ES-I3 (cell line): Measurements from ENCODE around the gene OSBPL8.

ENCODE experiments used
- H3K36me3 ChIP-seq: 2 replicates; pipeline ENCODE4 v1.6.1; 2013; ENCODE audit warnings: mild to moderate bottlenecking, low read length, control low read depth, moderate library complexity; ENCODE audit not compliant: insufficient read depth
- H3K4me1 ChIP-seq: 2 replicates; pipeline ENCODE4 v1.6.1; 2013; ENCODE audit warnings: mild to moderate bottlenecking, control low read depth, low read length; ENCODE audit not compliant: insufficient read depth
- H3K9ac ChIP-seq: 2 replicates; pipeline ENCODE4 v1.6.1; 2013; ENCODE audit warnings: low read depth, mild to moderate bottlenecking, low read length, moderate library complexity
- H3K9me3 ChIP-seq: 2 replicates; pipeline ENCODE4 v1.6.1; 2013; ENCODE audit warnings: mild to moderate bottlenecking, low read length, moderate library complexity; ENCODE audit not compliant: control insufficient read depth, insufficient read depth

The OSBPL8 gene

GRCh38 chr12:76421046-76421445, 138.5 kb downstream of the OSBPL8 start:
- 0 out of 2 replicates have a peak, but pooled peaks cover 5% of the 10 kb centered on the region for H3K9me3 ChIP-seq
- H3K9ac ChIP-seq = no peak overlapping the region
- no peaks in the 10 kb centered on the region; the same call in 1 of the 2 replicates for H3K4me1 ChIP-seq
- H3K36me3 ChIP-seq = no peaks in the 10 kb centered on the region

- H3K36me3 ChIP-seq = no peaks in the 10 kb centered on the region
- H3K9me3 ChIP-seq = 0 out of 2 replicates have a peak, but pooled peaks cover 2% of the 10 kb centered on the region
- no peaks in the 10 kb centered on the region; the same call in 1 of the 2 replicates for H3K4me1 ChIP-seq
- no peak overlapping the region for H3K9ac ChIP-seq
Measured at GRCh38 chr12:76420222-76420621, 139.3 kb downstream of the OSBPL8 start.

- Histone ChIP-seq H3K36me3 (no peaks in the 10 kb centered on the region), H3K4me1 (no peaks in the 10 kb centered on the region), H3K9me3 (no peaks in the 10 kb centered on the region), H3K9ac (no peak overlapping the region)
Measured at GRCh38 chr12:76417116-76417515, 142.5 kb downstream of the OSBPL8 start.

- no peaks in the 10 kb centered on the region for H3K36me3 ChIP-seq
- no peak overlapping the region for H3K9ac ChIP-seq
- no peaks in the 10 kb centered on the region for H3K4me1 ChIP-seq
- H3K9me3 ChIP-seq = no peaks in the 10 kb centered on the region
Measured at GRCh38 chr12:76413121-76413520, 146.4 kb downstream of the OSBPL8 start.

GRCh38 chr12:76410781-76411180, 148.8 kb downstream of the OSBPL8 start:
- no peaks in the 10 kb centered on the region for H3K9me3 ChIP-seq
- no peaks in the 10 kb centered on the region for H3K36me3 ChIP-seq
- H3K9ac ChIP-seq = no peak overlapping the region
- H3K4me1 ChIP-seq = no peaks in the 10 kb centered on the region

- no peaks in the 10 kb centered on the region for H3K9me3 ChIP-seq
- no peaks in the 10 kb centered on the region for H3K4me1 ChIP-seq
- no peaks in the 10 kb centered on the region for H3K36me3 ChIP-seq
- H3K9ac ChIP-seq = no peak overlapping the region
Measured at GRCh38 chr12:76410371-76410770, 149.2 kb downstream of the OSBPL8 start.

GRCh38 chr12:76409074-76409473, 150.5 kb downstream of the OSBPL8 start:
- no peaks in the 10 kb centered on the region for H3K9me3 ChIP-seq
- H3K9ac ChIP-seq = no peak overlapping the region
- H3K36me3 ChIP-seq = no peaks in the 10 kb centered on the region
- no peaks in the 10 kb centered on the region for H3K4me1 ChIP-seq

GRCh38 chr12:76407710-76408109, 151.9 kb downstream of the OSBPL8 start:
- Histone ChIP-seq H3K4me1 (no peaks in the 10 kb centered on the region), H3K36me3 (no peaks in the 10 kb centered on the region), H3K9ac (no peak overlapping the region), H3K9me3 (no peaks in the 10 kb centered on the region)

- no peak overlapping the region for H3K9ac ChIP-seq
- H3K4me1 ChIP-seq = no peaks in the 10 kb centered on the region
- no peaks in the 10 kb centered on the region for H3K36me3 ChIP-seq
- H3K9me3 ChIP-seq = no peaks in the 10 kb centered on the region
Measured at GRCh38 chr12:76402259-76402658, 157.3 kb downstream of the OSBPL8 start.

- Histone ChIP-seq H3K36me3 (no peaks in the 10 kb centered on the region), H3K9ac (no peak overlapping the region), H3K4me1 (no peaks in the 10 kb centered on the region), H3K9me3 (no peaks in the 10 kb centered on the region)
Measured at GRCh38 chr12:76400136-76400535, 159.4 kb downstream of the OSBPL8 start.

- Histone ChIP-seq H3K9me3 (no peaks in the 10 kb centered on the region), H3K4me1 (no peaks in the 10 kb centered on the region), H3K9ac (no peak overlapping the region), H3K36me3 (no peaks in the 10 kb centered on the region)
Measured at GRCh38 chr12:76399040-76399439, 160.5 kb downstream of the OSBPL8 start.

- Histone ChIP-seq H3K36me3 (no peaks in the 10 kb centered on the region), H3K4me1 (no peaks in the 10 kb centered on the region), H3K9ac (no peak overlapping the region), H3K9me3 (no peaks in the 10 kb centered on the region)
Measured at GRCh38 chr12:76398106-76398505, 161.5 kb downstream of the OSBPL8 start.

GRCh38 chr12:76391461-76391860, 168.1 kb downstream of the OSBPL8 start:
- no peak overlapping the region for H3K9ac ChIP-seq
- no peaks in the 10 kb centered on the region for H3K4me1 ChIP-seq
- no peaks in the 10 kb centered on the region for H3K9me3 ChIP-seq
- H3K36me3 ChIP-seq = 0 out of 2 replicates have a peak, but pooled peaks cover 2% of the 10 kb centered on the region

- H3K36me3 ChIP-seq = peaks cover 5% of the 10 kb centered on the region; the same call in 1 of the 2 replicates
- H3K9ac ChIP-seq = no peak overlapping the region
- H3K4me1 ChIP-seq = no peaks in the 10 kb centered on the region
- no peaks in the 10 kb centered on the region for H3K9me3 ChIP-seq
Measured at GRCh38 chr12:76387614-76388013, 172.0 kb downstream of the OSBPL8 start.

GRCh38 chr12:76384560-76384959, 175.0 kb downstream of the OSBPL8 start:
- Histone ChIP-seq H3K36me3 (peaks cover 3% of the 10 kb centered on the region; the same call in 1 of the 2 replicates), H3K4me1 (no peaks in the 10 kb centered on the region), H3K9ac (no peak overlapping the region), H3K9me3 (no peaks in the 10 kb centered on the region)

GRCh38 chr12:76383988-76384387, 175.6 kb downstream of the OSBPL8 start:
- Histone ChIP-seq H3K4me1 (no peaks in the 10 kb centered on the region), H3K9me3 (no peaks in the 10 kb centered on the region), H3K9ac (no peak overlapping the region), H3K36me3 (peaks cover 3% of the 10 kb centered on the region; the same call in 1 of the 2 replicates)
